Stimulated activated CD8-positive, alpha-beta memory T cell treated with anti-CD3 and anti-CD28 coated beads, Interleukin-4, amount 100 ng/mL, for 1 hour (primary cell): ENCODE measurements around the gene GPI.
"Not testable (repeated sequence)": the region's sequence is repeated elsewhere in the genome, so short reads cannot be mapped to it uniquely, and the experiment has no call there.

Experiments used
- DNase-seq, 2 donors: peaks; one replicate each; pipeline ENCODE4 v3.0.0-alpha.2; 2020; ENCODE audit warnings: low read depth in 2 of 2, low spot score in 1 of 2

The GPI gene

GRCh38 chr19:34366738-34367623 lies 2.0 kb downstream of the GPI start:
- DNase-seq = no peak

- DNase-seq = no peak
Measured at GRCh38 chr19:34367624-34367957, 2.6 kb downstream of the GPI start.

- no peak for DNase-seq
Measured at GRCh38 chr19:34368338-34368737, 3.3 kb downstream of the GPI start.

DNA sequence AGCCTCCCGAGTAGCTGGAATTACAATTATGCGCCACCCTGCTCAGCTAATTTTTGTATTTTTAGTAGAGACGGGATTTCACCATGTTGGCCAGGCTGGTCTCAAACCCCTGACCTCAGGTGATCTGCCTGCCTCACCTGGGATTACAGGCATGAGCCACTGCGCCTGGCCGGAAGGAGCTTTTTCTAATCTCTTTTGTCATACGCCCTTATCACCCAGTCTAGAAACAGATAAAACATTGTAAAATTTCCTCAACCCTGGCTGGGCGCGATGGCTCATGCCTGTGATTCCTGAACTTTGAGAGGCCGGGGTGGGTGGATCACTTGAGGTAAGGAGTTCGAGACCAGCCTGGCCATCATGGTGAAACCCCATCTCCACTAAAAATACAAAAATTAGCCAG lies 4.2 kb downstream of the GPI start:
- DNase-seq = not testable (repeated sequence)

- no peak for DNase-seq
Measured at GRCh38 chr19:34370117-34370516, 5.1 kb downstream of the GPI start.

DNA sequence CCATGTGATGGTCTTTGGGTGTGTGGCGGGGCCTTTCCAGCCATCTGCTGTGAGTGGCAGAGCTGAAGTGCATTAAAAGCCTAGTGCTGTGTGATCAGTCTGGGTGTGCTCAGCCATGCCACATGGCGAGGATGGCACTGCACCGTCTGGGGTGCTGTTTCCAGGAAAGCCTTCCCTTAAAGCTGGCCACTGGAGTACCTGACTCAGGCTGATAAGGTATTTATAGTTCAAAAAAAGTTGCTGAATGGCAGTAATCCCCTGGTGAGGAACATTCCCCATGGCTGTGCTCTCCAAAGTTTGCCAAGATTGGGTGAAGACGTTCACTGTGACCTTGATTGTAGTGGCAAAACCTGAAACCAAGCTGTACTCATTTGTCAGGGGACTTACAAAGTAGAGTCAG lies 6.0 kb downstream of the GPI start:
- DNase-seq = no peak

- DNase-seq = no peak
Measured at GRCh38 chr19:34373601-34374288, 8.7 kb downstream of the GPI start.

DNA sequence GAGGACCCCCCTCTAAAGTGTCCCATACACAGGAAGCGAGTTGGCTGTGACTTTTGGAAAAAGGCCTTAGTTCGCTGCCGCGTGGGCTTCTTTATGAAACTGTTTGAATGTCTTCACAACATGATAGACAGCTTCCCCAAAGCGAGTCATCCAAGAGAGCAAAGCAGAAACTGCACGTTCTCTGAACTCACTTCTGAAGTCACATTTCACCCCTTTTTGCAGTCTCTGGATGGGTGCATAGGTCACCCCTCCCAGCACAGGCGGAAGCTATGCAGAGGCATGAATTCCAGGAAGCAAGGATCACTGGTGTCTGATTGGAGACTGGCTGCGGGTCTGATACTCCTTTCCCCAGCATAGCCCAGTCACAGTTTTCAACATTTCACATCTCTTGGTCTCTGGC lies 10.6 kb downstream of the GPI start:
- DNase-seq = no peak

DNA sequence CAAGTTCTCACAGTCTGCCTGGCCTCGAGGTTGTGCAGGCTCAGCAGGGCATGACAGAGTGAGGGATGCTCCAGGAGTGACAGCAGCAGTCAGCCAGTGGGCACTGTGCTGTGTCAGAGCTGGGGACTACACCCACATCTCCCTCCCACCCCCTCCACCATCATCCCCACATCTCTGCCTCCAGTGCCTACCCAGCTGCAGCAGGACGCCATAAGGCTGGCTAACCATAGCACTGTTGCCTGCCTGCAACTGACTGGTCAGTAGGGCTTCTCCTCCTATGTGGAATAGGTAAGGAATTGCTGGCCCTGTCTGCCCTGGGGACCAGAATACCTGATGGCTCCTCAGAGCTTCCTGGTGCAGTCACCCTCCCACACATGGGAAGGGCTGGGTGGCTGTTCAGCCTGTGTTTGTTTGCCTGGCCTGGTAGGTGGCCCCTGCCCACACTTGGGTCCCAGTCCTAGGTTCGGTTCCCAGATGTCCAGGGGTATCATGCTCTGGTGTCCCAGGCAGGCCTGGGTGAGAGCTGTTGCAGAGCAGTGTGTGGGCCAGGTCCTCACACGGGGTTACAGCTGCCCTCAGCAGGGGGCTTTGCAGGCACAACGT lies 15.7 kb downstream of the GPI start:
- no peak for DNase-seq

DNA sequence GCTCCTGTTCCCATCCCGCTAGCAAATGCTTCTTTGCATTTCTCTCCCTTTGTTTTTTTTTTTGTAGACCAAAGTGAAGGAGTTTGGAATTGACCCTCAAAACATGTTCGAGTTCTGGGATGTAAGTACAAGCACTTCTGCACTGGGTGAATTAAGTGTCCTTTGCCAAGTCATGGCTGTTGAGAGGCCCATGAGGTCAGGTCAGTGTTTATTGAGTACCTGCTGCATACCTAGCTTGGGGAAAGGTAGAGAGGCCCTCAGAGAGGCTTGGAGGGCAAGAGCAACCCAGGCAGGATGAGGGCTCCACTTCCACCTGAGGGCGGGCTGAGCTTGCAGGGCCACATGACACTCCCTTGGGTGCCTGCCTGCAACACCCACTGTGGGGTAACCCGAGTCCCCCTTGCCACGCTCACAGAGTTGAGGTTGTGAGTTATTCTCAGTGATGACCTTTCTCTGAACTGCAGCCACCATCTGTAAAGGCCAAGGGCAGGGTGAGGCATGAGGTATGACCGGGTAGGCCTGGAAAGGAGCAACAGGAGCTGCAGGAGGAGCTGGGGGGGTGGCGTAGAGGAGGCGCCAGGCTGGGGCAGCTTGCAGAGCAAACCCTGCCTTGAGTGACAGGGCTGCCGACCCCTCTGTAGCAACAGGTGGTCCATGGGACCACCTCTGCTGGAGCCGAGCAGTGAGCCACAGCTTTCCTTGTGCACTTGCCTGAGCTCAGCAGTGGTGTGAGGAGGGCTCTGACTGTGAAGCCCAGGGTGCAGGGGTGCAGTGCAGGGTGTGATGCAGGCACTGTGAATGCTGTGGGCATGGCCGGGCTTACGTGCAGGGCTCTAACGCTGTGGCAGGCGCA lies 16.6 kb downstream of the GPI start:
- DNase-seq = no peak

DNA sequence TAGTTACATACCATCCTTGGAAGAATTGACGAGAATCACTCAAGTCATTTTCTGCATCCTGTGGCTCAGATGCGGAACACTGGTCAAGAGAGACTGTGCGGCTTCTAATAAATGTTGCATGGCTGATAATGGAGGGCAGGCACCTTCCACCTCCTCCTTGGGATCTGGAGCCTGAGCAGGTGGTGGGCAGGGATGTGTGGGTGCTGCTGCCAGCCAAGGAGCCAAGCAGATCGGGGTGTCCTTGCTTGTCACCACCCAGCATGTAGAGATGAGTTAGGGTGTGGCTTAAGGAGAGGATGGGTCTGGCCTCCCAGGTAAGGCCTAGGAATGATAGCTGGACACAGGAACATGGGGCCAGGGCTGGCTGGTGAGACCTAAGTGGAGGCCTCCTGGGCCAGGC lies 17.5 kb downstream of the GPI start:
- DNase-seq = no peak

- no peak for DNase-seq
Measured at GRCh38 chr19:34383599-34383998, 18.6 kb downstream of the GPI start.

- no peak for DNase-seq
Measured at GRCh38 chr19:34386645-34387445, 21.8 kb downstream of the GPI start.

GRCh38 chr19:34387446-34387810 lies 22.4 kb downstream of the GPI start:
- DNase-seq = no peak

DNA sequence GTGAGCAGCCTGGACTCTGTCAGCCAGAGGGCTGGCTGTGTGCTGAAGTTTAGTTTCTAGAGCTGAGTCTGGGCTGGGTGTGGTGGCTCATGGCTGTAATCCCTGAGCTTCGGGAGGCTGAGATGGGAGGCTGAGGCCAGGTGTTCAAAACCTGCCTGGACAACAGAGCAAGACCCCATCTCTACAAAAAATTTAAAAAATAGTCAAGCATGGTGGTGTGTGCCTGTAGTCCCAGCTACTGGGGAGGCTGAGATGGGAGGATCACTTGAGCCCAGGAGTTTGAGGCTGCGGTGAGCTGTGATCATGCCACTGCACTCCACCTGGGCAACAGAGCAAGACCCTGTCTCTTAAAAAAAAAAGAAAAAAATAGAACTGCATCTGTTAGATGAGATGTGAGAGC lies 23.7 kb downstream of the GPI start:
- not testable (repeated sequence) for DNase-seq

GRCh38 chr19:34391813-34392212 lies 26.8 kb downstream of the GPI start:
- DNase-seq = no peak

- DNase-seq = no peak
Measured at GRCh38 chr19:34393031-34393430, 28.0 kb downstream of the GPI start.

GRCh38 chr19:34393629-34394028 lies 28.6 kb downstream of the GPI start:
- DNase-seq = no peak

DNA sequence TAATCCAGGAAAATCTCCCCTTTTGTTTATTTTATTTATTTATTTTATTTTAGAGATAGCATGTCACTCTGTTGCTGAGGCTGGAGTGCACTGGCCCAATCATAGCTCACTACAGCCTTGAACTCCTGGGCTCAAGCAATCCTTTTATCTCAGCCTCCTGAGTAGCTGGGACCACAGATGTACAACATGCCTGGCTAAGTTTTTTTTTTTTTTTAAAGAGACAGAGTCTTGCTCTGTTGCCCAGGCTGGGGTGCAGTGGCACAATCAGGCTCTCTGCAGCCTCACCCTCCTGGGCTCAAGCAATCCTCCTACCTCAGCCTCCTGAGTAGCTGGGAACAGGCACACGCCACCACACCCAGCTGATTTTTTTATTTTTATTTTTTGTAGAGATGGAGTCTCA lies 32.9 kb downstream of the GPI start:
- DNase-seq = no peak

DNA sequence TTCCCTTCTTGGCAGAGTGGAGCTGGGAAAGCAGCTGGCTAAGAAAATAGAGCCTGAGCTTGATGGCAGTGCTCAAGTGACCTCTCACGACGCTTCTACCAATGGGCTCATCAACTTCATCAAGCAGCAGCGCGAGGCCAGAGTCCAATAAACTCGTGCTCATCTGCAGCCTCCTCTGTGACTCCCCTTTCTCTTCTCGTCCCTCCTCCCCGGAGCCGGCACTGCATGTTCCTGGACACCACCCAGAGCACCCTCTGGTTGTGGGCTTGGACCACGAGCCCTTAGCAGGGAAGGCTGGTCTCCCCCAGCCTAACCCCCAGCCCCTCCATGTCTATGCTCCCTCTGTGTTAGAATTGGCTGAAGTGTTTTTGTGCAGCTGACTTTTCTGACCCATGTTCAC lies 34.9 kb downstream of the GPI start:
- no peak for DNase-seq

- not testable (repeated sequence) for DNase-seq
Measured at GRCh38 chr19:34400844-34401243, 35.8 kb downstream of the GPI start.
